GM18499 (cell line): ENCODE measurements around the gene OSBPL6.
"Not testable (repeated sequence)": the region's sequence is repeated elsewhere in the genome, so short reads cannot be mapped to it uniquely, and the experiment has no call there.

Experiments
- ATAC-seq: cut with Tn5 transposase; IDR thresholded peaks from one replicate; pipeline ENCODE4 v1.9.1; 2021; ENCODE audit warnings: moderate number of reproducible peaks; ENCODE audit not compliant: insufficient read depth, unreplicated experiment

OSBPL6 gene

GRCh38 chr2:178385595-178386148 lies 191.4 kb downstream of the OSBPL6 start:
- no peak for ATAC-seq

- no peak for ATAC-seq
Measured at GRCh38 chr2:178386986-178387597, 192.8 kb downstream of the OSBPL6 start.

GRCh38 chr2:178388287-178388686 lies 194.0 kb downstream of the OSBPL6 start:
- no peak for ATAC-seq

DNA sequence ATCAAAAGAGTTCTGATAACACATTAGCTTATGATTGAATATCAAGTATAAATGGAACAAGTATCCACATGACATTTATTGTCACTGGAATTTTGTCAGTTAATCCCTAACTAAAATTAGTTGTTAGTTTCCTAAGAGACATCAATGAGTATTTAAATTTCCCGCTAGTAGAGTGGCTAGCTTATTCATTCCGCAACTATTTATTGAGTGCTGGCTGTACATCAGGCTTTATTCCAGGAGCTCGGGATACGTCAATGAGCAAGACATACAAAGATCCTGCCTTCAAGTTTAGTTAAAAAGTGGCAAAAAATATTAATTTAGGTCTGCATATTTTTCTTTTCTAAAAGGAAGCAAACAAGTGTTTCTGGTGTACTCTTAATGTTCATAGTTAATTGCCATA lies 197.4 kb downstream of the OSBPL6 start:
- no peak for ATAC-seq

DNA sequence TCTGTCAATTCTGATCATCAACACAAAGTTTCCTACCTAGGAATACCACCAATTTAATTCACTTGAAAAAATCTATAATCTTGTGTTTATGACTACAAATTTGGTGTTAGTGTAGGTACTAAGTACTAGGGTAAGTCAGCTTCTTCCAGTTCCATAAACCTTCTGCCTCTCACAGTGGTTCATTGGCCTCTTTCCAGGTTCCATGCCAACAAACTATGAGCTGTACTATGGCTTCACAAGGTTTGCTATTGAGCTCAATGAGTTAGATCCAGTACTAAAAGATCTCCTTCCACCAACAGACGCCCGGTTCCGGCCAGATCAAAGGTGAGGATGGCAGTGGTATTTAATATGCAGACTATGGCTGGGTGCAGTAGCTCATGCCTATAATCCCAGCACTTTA lies 197.9 kb downstream of the OSBPL6 start:
- no peak for ATAC-seq

GRCh38 chr2:178394859-178395258 lies 200.5 kb downstream of the OSBPL6 start:
- ATAC-seq: no peak

DNA sequence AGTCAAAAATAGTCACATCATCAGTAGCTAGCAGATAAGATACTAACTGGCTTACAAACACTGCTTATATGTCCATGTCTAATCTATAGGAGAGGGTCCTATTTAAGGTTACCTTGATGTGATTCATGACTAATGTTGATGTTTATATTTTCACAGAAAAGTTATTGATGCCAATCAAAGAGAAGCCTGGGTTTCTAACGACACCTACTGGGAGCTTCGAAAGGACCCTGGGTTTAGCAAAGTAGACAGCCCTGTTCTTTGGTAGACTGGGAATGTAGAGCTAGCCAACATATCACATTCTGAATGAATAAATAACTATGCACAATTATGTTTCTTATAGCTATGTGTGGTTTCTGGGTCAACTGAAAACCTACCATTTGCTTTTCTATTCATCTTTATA lies 201.0 kb downstream of the OSBPL6 start:
- ATAC-seq: no peak

DNA sequence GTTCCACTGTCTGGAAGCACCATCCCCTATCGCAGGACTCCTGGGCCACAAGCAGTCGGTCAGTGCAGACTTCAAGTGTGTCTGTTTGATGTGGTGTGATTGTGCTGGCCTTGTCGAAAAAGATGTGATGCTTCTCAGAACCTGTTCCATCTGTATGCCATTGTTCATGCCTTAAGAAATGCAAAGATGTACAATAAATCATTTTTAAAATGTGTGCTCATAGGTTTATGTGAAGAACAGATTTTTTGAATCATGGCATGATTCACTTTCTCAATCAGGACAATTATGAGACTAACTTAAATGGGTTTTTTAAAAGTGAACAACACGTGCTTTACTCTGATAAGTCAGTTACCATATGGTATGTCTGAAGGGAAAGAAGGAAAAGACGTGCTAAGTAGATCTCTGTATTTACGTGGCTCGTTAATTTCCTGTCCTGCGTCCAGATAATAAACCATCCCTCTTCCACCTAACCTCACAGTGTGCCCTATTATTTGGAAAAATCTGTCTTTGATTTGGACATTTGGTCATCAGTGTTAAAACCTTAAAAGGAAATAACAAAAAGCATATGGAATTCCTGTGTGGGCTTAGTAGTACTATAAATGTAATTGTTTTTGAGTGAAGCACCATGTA lies 201.7 kb downstream of the OSBPL6 start:
- no peak for ATAC-seq

DNA sequence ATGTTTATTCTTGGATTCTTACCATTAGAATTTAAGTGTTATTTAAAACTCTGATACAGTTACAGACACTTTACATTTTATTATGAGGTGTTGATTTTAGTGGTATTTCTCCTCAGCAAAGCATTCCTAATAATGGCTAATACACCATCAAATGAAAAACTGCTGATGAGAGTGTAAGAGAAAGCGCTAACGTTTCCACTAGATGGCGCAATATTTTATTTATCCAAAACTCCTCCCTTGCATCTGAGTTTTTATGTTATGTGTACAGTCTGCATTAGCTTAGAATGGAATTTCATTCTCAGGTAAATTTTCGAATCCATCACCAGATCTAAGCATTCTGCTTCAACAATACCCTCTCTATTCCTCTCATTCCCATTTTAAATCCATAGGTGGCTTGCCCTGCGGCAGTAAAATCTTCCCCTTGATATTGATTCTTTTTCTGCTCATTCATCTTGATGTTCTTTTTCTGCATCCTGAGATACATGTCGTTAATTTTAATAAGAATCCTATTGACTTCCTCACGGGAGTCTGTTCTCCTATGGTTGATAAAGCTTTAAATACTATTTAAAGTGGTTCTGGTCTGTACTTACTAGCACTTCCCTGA lies 202.8 kb downstream of the OSBPL6 start:
- ATAC-seq: no peak

GRCh38 chr2:178401994-178402437 lies 207.7 kb downstream of the OSBPL6 start:
- ATAC-seq: no peak

DNA sequence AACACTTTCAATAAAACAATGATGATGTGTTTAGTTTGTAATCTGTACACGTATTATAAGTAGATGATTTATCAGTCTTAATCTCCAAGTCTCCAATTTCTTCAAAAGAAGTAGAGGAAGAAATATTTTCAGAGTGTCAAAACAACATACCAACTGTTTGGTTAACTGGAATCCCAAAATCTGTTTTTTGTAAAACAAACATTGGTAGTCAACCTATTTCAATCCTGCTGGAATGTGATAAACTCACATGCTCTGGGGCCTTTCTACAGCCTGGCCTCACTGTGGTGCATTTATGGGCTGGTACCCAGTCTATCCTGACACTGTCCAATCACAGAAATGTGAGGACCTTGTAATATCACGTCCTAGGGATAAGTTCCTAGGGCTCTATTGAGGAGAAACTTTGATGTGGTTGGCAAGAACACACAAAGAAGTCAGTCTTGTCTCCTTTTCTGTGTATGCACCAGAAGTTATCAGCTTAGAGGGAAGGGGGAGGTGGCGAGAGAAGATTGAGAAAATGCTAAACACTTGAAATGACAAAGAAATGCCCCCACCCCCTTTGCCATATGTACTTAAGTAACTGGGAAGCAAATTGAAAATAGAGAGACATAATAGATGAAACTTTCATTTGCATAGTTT lies 209.5 kb downstream of the OSBPL6 start:
- peak; percentile 20 for ATAC-seq

GRCh38 chr2:178404368-178404767 lies 210.1 kb downstream of the OSBPL6 start:
- peak; percentile 98 for ATAC-seq

DNA sequence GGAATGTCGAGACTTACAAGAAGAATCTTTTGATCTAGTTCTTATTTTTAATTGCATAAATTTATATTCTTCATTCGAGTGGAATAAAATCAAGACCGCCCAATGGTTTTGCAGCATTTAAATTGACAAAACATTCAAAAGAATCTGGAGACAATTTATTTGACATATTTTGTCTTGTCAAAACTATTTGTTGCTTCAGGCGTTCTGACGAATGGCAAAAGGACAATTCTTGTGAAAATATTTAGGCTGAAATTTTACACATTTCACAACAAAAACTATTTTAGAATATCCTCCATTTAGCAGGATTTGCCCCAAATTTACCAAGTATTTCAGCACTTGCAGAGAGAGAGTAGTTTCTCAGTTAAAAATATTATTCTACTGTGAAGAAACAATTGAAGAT lies 214.9 kb downstream of the OSBPL6 start:
- ATAC-seq: no peak

GRCh38 chr2:178412047-178412446 lies 217.7 kb downstream of the OSBPL6 start:
- no peak for ATAC-seq

DNA sequence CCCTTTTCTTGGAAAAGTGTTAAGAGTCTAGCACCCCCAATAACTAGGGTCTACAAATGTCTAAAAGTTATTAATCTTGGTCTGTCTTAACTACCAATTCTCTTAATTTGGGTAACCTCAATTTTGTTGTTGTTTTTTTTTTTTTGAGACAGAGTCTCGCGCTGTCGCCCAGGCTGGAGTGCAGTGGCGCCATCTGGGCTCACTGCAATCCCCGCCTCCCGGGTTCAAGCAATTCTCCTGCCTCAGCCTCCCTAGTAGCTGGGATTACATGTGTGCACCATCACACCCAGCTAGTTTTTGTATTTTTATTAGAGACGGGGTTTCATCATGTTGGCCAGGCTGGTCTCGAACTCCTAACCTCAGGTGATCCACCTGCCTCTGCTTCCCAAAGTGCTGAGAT lies 218.1 kb downstream of the OSBPL6 start:
- ATAC-seq: not testable (repeated sequence)

DNA sequence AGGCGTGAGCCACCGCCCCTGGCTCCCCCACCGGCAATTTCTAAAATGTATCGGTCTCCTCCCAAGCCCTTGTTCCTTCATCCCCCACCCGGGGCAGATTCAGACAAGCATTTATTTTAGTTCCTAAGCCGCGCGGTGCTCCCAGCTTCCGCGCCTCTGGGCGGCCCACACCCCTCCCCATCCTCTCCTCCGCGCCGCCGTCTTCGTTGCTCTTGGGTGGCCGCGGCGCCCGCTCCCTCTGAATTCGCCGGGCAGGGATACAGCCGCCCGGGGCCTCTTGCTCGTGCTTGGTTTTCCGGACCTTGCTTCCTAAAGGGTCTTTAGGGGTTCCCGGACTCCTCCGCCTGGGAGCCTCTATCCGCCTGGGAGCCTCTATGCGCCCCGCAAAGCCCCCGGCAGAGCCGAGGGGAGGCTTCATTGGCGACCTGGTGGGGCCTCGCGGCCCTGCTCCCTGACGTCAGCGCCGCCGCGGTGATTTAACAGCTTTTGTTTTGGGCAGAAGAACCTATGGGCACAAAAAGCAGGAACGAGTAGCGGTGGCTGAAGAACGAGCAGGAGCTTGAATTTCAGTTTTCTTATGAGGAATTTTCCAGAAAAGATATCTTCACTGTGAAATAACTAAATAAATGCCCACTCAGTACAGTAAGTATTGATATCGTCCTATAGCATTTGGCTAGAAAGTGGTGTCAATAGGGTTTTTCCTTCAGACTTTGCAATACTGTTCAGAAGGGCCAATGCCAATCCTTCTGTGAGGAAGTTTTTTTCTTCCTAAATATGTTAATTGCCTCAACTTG lies 219.4 kb downstream of the OSBPL6 start:
- peak; percentile 42 for ATAC-seq

DNA sequence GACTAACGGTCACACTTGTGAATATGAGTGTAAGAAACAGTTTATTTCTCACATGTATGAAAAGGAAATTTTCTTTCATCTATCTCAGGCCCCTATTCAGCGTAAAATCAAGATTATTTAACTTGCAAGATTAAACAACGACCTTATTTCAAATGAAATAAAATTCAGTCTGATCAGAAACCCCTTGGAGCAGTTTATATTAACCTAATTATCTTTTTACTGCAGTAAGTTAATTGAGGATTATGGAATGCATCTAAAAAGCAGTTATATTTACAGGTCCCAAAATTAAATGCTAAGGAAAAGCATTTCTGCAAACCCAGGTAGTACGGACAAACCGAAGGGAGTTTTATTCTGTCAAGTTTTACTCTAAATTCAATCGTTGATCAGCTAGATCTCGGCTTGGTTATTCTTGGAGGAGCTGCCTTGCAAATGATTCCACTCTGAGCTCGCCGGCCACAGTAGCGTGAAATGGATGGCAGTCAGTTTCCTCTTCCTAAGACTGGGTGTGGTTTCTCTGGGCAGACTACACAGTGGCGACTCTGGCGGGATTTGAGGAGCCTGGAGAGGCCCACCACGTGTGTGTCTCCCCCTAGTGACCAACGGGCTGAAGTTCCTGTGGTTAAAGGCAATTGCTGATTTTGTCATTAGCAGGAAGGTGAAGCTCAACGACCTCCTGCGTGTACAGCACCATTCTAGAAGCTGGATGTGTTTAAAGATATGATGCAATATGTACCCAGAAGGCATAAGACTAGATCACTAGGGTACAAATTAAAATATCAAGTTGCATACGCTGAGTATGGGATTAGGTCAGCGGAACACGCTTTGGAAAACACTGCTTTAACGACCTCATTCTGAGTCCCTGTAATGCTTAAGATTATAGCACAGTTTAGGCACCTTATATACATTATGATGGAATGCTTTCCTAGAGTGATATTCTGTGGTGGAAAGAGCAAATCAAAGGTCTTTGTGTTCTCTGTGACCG lies 220.2 kb downstream of the OSBPL6 start:
- ATAC-seq: peak; percentile 68

DNA sequence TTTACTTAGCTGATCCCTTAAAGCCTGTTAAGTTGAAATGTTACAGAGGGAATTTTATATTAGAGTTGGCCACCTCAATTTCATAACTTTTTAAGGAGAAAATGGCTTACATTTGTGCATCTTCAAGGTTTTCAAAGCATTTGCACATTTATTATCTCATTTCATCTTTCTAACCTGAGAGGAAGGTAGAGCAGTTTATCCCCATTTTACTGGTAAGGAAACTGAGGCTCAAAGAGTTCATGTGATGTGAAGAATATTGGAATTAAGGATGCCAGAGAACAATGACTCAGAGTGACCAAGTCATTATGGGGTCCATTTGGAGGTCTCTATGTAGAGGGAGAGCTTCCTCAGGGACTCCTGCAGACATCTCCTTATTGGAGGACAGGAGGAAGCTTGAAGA lies 221.7 kb downstream of the OSBPL6 start:
- ATAC-seq: no peak

- ATAC-seq: no peak
Measured at GRCh38 chr2:178417916-178418315, 223.6 kb downstream of the OSBPL6 start.
